ENCODE results near the gene TWSG1.
"Not testable (repeated sequence)": the region's sequence is repeated elsewhere in the genome, so short reads cannot be mapped to it uniquely, and the experiment has no call there.

The TWSG1 gene

DNA sequence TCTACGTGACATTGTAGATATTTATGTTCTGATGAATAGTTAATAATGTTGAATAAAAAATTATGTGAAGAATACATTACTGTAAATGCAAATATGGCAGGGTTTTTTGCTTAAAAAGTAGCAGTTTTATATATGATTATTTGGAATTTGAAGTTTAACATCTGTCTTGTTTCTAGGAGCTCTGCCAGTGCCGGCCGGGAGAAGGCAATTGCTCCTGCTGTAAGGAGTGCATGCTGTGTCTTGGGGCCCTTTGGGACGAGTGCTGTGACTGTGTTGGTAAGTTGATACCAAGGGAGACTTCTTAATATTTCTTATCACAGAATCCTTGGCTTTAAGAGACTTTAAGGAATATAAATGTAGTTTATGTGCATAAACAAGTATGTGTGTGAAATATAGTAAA, 25.2 kb downstream of the TWSG1 start:
- no peak overlapping the region for H3K4me3 ChIP-seq (replicated peaks; ENCODE audit: low read depth, low read length)
- no peak for TF ChIP-seq CTCF (IDR thresholded peaks at IDR 0.05; ENCODE audit: low read depth, low read length, missing control alignments)
- no peak for DNase-seq (ENCODE audit: extremely low read depth, low read depth)

- no peak for TF ChIP-seq CTCF (IDR thresholded peaks at IDR 0.05; ENCODE audit: low read depth, low read length, missing control alignments)
- no peak for DNase-seq (ENCODE audit: extremely low read depth, low read depth)
- no peak overlapping the region for H3K4me3 ChIP-seq (replicated peaks; ENCODE audit: low read depth, low read length)
Measured at GRCh38 chr18:9361191-9361590, 26.6 kb downstream of the TWSG1 start.

GRCh38 chr18:9362869-9363268, 28.3 kb downstream of the TWSG1 start:
- TF ChIP-seq CTCF (IDR thresholded peaks at IDR 0.05; ENCODE audit: low read depth, low read length, missing control alignments) = no peak
- H3K4me3 ChIP-seq (replicated peaks; ENCODE audit: low read depth, low read length) = no peak overlapping the region
- no peak for DNase-seq (ENCODE audit: extremely low read depth, low read depth)

GRCh38 chr18:9364242-9364641, 29.7 kb downstream of the TWSG1 start:
- H3K4me3 ChIP-seq (replicated peaks; ENCODE audit: low read depth, low read length) = no peak overlapping the region
- TF ChIP-seq CTCF (IDR thresholded peaks at IDR 0.05; ENCODE audit: low read depth, low read length, missing control alignments) = no peak
- DNase-seq (ENCODE audit: extremely low read depth, low read depth) = no peak

GRCh38 chr18:9365406-9365805, 30.8 kb downstream of the TWSG1 start:
- no peak overlapping the region for H3K4me3 ChIP-seq (replicated peaks; ENCODE audit: low read depth, low read length)
- DNase-seq (ENCODE audit: extremely low read depth, low read depth) = no peak
- TF ChIP-seq CTCF (IDR thresholded peaks at IDR 0.05; ENCODE audit: low read depth, low read length, missing control alignments) = no peak

GRCh38 chr18:9366126-9366714, 31.6 kb downstream of the TWSG1 start:
- peak; percentile 44 for DNase-seq (ENCODE audit: extremely low read depth, low read depth)
- H3K4me3 ChIP-seq (replicated peaks; ENCODE audit: low read depth, low read length) = no peak overlapping the region
- peak; percentile 42 for TF ChIP-seq CTCF (IDR thresholded peaks at IDR 0.05; ENCODE audit: low read depth, low read length, missing control alignments)

GRCh38 chr18:9373254-9373653, 38.7 kb downstream of the TWSG1 start:
- not testable (repeated sequence) for H3K4me3 ChIP-seq (replicated peaks; ENCODE audit: low read depth, low read length); DNase-seq (ENCODE audit: extremely low read depth, low read depth)

All from HFF-Myc (cell line).